HG02678 (cell line): ENCODE data around the gene RBM20.

ENCODE experiments used
- ATAC-seq: cut with Tn5 transposase; IDR thresholded peaks from one replicate; pipeline ENCODE4 v1.9.1; 2021; ENCODE audit warnings: mild to moderate bottlenecking, moderate library complexity; ENCODE audit not compliant: unreplicated experiment

The RBM20 gene

DNA sequence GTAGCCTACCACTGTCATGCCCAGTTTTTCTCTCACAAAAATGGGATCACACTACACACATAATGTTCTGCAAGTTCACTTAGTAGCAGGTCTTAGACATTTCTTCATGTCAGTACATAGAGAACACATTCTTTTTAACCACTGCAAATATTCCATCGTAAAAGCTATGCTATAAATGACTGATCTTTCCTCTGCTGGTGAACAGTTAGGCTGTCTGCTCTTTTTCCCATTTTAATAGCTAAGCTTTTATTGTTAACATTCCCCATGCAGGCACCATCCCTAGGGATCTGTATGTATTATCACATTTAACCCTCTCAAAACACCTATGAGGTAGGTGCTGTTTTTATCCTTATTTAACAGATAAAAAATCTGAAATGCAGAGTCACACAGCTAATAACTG, 181.4 kb downstream of the RBM20 start:
- no peak for ATAC-seq

DNA sequence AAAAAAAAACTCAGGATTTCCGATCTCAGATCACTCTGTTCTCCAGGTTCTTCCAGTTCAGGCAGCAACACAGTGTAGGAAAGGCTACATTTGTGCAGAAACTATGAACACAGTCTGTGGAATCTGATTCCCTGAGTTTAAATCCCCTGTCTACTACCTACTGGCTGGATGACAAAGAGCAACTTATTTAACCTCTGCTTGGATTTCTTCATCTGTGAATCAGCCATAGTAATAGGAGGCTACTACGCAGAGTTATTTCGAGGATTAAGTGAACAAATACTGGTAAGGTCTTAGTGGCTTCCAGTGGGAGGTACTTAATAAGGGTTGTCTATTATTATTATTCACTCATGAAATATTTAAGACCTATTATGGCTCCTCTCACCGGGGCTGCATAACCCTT, 183.3 kb downstream of the RBM20 start:
- ATAC-seq, result no peak

DNA sequence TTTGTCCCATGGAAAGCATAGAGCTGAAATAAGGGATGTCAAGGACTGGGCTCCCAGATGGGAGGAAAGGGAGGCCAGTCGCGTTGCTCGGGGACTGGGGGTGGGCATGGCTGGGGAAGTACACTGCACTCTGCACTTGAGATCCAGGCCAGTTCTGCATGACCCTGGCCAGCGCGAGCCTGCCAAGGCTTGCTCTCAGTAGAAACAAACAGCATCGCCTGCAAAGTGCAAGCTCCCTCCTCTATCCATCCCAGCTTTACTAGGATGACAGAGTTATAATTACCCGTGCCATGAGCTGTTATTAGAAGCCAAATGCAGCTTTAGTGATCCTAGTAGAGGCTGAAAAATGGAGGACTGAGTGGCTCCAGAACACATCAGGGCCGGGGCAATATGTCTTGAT, 183.7 kb downstream of the RBM20 start:
- ATAC-seq, result no peak

DNA sequence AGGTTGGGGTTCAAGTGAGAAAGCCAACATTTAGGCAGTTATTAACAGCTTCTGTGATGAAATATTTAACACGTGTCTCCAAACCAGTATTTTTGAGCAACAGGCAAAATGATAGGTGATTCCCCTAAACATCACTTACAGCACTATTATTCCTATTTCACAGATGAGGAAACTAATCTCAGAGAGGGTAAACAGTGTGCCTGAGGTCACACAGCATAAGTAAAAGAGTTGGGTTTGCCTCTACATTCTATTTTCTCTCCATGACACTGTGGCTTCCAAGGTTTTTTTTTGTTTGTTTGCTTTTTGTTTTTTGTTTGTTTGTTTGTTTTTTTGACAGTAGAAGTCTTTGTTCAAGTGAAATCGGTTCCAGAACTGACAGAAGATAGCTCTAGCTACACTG, 184.4 kb downstream of the RBM20 start:
- ATAC-seq, result no peak

DNA sequence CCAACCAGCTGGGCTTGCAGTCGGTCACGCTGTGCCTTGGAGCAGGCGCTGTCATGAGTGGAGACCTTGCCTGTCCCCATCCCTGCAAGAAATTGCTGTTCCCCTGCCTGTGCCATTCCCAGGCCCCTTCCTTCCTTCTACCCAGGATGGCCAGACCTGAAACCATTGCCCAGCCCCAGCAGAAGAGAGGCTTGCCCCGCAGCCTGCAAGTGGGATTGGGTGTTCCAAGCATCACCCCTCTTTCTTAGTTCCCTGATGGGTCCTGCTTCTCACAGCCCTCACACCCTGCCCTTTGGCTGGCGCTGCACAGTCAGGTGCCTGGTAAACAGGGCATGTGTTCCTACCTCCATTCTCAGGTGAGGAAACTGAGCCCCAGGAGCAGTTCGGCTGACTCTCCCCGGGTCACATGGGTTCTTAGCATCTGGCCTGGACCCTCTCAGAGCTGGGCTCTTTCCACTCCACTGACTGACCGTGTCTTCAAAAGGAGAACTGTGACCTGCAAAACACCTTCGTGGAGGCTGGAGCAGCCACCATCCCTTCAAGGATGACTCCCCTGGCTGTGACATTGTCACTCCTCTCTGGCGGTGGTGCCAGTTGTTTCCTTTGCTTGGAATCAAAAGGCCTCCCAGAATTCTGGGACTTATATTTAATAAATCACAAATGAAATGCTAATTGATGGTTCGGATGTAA, 185.7 kb downstream of the RBM20 start:
- peak; percentile 43 for ATAC-seq

DNA sequence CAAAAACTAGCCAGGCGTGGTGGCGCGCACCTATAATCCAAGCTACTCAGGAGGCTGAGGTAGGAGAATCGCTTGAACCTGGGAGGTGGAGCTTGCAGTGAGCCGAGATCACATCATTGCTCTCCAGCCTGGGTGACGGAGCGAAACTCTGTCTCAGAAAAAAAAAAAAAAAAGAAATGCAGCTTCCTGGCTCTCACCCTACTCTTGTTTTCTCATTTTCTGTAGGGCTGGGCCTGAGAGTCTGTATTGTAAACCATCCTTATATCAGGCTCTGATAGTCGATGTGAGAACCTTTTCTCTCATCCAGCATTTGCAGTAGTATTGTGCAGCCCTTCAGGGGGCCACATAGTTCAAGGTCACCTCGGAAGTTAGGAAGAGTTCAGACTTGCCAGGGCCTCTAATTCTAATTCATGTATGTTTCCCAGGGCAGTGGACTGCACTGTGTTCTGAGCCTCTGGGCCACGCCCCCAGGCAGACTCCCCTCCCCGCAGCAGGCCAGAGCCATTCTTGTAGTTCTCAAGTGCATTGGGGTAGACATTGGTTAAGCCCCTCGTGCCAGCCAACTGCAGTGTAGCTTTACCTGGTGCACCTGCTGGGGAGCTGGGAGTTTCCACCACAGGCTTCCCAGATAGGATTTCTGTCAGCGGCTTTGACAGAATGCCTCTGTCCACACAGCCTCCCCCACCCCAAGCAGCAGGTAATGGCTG, 189.3 kb downstream of the RBM20 start:
- ATAC-seq, result no peak

DNA sequence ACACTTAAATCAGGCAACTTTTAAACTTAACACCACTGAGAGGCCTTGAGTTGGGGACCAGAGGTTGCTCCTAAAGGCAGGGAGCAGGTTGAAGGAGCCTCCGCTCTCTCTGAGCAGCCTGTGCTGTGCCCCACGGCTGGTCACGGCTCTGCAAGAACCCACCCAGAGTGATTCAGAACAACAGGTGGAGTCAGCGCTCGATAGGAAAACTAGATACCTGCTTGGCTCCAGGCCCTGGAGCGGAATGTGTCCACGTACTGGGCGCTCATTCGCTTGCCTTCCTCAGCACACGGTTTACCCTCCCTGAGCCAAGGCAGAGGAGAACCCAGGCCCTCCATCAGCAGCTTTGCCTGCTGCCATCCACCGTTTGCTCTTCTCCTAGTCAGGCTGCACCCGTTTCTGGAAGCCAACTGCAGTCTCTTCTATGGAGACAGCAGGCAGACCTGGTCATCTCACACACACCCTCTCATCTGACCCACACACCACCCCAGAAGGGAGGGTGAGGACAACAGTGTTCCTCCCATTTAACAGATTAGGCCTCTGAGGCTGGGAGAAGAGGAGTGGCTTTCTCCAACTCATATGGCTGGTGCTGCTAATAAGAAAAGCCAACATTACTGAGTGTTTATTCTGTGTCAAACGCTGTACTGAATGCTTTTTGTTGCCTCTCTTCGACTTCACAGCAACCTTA, 189.9 kb downstream of the RBM20 start:
- no peak for ATAC-seq

DNA sequence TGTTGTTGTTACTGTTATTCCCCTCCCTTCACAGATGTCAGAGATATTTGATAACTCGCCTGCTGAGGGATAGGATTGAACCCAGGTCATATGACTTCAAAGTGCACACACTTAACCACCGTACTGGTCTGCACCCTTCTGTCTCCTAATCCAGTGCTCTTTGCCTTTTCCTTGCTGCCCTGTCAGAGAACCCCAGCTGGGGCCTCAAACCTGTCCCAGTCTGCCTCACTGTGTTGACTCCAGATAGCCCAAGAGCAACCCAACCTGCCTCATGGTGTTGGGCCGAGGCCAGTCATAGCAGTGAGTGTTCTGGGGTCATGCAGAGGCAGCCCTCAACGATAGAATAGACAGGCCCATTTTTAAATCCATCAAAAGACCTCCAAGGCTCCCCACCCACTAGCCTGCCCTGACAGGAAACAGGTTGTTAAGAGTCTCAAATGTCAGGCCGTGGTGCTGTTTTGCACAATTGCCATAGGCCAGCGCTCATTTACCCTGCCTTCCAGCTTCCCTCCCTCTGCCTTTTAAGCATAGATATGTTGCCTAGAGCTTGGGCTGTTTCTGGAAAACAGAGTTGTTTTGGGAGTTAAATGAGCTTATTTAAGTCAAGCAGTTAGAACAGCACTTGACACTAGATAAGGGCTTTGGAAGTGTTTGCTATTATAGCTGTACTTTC, 190.6 kb downstream of the RBM20 start:
- ATAC-seq, result no peak

DNA sequence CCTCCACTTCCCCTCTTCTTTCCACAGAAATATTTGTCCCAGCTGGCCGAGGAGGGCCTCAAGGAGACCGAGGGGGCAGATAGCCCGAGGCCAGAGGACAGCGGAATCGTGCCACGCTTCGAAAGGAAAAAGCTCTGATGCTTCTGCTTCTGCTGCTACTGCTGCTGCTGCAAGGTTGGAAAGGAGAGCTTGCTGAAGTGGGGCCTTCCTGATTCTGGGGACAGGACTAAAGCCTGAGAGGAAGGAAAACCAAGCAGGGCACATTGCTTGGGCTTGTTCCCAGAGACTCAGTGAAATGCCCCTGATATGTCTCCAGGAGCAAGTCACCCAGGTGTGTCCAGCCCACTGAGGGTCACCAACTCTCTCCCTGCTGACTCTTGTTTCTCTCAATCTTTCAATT, 191.7 kb downstream of the RBM20 start:
- no peak for ATAC-seq

DNA sequence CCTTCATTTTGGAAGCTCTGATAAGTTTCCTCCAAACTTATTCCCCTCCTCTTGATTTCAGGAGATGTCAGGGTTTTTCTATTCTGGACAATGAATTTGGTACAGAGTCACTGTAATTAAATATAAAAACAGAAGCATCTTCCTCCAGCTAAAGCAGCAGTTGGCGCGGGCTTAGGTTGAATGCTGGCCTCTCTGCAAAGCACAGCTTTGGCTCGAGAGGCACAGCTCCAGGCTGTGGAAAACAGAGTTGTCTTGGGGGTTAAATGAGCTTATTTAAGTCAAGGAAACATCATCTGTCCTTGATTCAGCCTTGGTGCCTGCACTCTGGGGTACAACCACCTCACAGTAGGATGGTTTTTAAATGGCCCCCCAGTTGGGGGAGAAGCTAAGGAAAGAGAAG, 192.6 kb downstream of the RBM20 start:
- ATAC-seq, result no peak

DNA sequence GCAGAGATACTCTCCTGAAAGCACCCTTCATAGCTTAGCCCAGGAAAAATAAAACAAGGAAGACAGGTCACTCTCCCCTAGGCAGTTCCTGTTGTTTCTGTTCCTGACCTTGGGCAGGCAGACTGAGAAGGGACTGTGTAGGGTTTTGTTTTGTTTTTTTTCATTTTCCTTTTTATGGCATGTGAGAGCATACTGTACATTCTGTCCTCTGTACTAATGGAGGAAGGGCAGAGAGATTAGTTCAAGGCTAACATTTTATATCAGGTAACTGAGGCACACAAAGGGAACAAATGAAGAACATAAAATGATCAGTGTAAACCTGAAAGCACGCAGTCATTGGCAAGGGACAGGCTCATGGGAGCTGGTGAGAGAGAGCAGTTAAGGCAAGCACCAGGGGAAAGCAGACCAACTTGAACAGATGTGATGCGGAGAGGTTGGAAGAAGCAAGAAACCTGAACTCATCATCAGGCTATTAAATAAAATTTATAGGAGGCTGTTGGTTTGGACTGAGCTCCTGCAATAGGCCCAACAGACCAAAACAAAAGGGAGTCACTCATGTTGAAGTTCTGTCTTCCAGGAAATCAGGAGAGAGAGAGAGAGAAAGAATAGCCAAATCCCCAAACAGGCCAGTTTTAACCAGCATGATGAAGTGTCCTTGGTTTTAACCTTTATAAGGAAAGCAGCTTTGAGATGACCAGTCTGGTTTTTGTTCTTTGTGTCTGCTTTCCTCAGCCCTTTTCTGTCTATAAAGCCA, 193.5 kb downstream of the RBM20 start:
- no peak for ATAC-seq

DNA sequence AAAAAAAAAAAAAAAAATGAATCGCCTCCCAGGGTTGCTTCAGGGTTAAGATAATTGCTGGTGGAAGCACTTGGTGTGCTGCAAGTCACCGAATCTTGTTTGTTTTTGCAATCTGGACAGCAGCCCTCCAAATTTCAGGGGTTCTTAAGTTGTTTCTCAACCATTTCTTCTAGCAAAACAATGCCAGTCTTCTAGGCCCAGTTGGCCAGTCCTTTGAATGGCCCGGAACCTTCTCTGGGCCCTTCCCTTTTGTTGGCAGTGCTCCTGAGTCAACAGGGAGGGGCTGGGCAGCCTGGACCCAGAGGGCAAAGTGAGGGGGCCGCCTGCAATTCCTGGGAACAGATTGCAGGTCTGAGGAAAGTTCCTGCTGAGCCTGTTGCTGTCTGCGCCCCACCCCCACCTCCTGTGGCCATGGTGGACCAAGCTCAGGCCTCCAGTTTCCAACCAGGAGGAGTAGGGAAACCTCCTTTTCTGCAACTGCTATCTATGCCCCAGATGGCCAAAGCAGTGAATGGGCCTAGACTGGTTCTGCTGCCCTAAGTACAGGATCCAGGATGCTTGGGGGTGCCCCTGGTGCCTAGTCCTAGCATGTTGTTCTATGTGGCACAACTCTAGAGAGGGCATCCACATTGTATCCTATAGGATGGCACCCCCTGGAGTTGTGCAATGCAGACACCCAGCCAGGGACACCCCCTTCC, 196.2 kb downstream of the RBM20 start:
- ATAC-seq, result no peak

DNA sequence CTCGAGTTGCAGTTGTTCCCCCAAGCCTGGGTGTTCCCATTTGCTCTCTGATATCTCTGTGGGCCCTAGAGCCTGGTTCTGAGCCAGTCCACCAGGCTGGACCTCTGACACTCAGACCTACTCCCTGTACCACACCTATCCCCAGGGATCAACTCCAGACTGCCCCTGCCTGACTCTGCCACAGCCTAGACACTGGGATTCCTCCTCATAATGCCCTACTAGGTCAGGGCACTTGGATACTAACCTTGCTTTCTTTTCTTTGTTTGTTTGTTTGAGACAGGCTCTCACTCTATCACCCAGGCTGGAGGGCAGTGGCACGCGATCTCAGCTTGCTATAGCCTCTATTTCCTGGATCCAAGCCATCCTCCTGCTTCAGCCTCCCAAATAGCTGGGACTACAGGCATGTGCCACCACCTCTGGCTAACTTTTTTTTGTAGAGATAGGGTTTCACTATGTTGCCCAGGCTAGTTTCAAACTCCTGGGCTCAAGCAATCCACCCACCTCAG, 196.8 kb downstream of the RBM20 start:
- no peak for ATAC-seq

DNA sequence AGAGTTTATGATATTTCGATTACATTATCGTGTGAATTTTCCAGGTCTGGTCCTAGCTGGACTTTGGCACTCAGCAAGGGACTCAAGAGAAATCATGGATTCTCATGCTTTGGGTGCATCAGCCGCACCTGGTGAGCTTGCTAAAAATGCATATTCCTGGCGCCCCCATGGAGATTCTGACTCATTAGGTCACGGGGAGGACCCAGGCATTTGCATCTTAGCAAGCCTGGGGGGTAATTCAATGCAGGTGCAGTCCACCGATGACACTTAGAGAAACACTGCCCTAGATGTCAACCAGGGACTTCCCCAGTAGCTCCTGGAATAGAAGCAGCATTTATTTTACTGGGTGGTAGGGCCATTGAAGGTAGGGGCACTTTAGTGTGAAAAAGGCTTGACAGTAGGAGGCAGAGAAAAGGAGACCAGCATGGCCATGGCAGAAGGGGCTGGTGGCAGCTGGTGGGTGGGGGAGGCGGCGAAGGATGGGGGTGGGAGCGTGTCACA, 197.7 kb downstream of the RBM20 start:
- peak; percentile 72 for ATAC-seq

DNA sequence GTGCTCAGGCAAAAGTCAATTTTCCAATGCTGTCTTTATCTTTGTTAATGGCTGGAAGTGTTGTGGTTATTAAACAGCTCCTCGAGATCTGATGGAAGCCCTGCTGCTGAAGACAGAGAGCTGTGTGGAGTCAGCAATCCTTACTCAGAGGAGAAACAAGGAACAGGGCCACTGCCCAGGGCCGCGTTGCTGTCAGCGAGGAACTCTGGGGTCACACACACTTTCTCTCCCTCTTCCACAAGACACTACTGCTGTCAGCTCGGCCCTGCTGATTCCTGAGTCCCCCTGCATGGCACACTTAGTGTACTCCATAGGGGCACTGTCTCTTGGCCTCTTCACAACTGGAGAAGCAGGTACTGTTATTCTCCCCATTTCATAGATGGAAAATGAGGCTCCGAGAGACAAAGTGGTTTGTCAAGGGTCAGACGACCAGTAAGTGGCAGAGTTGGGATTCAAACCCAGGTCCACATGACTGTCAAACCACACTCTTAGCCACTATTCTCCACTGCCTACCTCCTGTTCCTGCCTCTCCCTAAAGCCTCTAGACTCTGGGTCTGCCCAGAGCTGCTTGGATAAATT, 198.3 kb downstream of the RBM20 start:
- ATAC-seq, result no peak

DNA sequence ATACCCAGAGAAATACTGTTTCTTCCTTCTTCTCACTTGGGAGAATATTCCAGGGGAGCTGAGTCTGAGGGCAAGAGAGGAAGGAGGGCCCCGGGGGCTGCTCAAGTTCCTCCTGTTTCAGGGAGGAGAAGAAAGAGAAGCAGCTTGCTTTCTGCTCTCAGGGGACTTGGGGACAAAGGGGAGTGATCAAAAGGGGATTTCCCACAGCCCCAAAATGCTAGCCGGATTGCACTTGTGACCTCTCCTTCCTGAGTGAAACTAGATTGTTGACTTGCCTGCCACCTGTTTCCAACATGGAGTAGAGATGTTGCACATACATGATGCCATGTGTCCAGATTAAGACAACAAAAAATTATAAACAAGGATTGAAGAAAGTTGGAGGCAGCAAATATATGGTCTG, 198.9 kb downstream of the RBM20 start:
- peak; percentile 80 for ATAC-seq

DNA sequence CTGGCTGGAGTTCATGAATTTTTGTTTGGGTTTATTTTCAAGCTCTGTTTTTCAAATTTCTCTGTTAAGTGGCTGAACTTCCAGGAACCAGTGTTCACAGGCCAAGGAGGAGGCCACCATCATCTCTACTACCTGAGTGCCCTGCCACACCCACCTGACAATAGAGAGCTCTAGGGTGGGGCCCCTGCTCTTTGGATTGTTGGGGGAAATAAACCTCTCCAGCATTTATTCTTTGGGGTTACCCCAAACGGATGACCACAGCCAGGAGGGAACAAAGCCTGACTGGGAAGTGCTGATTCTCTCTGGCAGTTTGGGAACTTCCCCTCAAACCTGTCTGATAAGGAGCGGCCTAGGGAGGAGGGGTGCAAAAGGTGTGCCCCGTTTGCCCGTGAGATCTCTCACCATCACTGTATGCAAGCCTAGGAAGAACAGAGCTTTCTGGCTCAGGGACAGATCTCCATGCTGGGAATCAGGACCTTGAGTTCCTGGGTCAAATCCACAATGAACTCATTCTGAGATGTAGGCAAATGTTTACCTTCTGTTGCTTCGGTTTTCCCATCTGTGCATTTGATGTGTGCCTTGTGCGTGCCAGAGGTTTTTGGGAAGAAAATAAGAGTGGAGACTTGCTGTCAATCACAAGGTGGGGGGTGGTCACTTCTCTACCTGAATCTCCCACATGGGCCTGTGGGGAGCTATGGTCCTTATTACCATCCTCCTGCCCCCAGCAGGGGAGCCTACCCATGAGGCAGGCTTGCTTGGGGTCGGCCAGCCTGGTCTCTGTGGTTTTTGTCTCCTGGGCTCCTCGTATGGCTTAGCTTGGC, 199.9 kb downstream of the RBM20 start:
- no peak for ATAC-seq

DNA sequence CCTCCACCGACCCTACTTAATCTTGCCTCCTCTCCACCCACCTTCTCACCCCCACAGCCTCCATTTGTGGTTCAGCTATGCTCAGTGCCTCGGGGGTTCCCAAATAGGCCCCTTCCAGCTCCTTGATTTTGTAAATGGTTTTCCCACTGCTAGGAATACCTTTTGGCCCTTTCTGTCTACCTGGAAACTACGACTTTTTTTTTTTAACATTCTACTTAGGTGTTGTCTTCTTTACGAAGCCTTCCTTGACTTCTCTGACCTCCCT, 200.4 kb downstream of the RBM20 start:
- no peak for ATAC-seq

DNA sequence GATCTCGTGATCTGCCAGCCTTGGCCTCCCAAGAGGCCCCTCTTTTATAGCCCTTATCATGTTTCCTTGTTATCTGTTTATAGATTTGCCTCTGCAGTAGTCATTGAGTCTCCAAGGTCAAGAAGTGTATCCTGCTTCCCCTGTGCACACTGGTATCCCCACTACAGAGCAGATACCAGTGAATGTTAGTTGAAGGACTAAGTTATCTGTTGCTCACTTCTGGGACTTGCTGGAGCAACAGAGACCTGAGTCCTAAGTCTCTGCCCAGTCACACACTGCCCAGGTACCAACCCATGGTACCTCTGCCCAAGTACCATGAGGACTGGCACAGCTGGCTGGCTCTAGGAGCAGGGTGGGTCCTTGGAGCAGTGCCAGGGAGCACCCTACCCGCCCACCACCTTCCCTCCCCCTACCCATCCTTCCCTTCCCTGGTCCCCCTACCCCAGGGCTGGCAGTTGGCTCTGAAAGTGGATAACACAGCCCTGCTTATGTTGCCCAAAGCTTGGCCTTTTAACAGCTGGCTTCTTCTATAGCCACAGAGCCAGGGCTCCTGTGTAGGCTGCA, 201.1 kb downstream of the RBM20 start:
- no peak for ATAC-seq
